Naive thymus-derived CD4-positive, alpha-beta T cell (primary cell): ENCODE data around the gene NKAPD1. TPM values are rescaled to one million over a fixed set of nuclear protein-coding genes. Genes with fewer than 3 reads are reported as not detected.
"Not testable (repeated sequence)": the region's sequence is repeated elsewhere in the genome, so short reads cannot be mapped to it uniquely, and the experiment has no call there.

Experiments
- ATAC-seq: fragments of 150-1000 bp; cut with Tn5 transposase; 2 replicates; pipeline ENCODE4 v1.10.0; 2021; ENCODE audit warnings: mild to moderate bottlenecking, moderate library complexity
- CTCF ChIA-PET: fragments of 350-600 bp; sonication (Branson Sonifier 250); formaldehyde crosslinking; loops from one replicate; lab custom pipeline; 2021; ENCODE audit warnings: antibody characterized with exemption; lab: Charles Lee
- POLR2A ChIA-PET: fragments of 350-600 bp; sonication (Branson Sonifier 250); formaldehyde crosslinking; loops from one replicate; lab custom pipeline; 2021; ENCODE audit warnings: antibody characterized with exemption, inconsistent platforms; lab: Charles Lee
- DNase-seq, 9 donors: peaks; one replicate each; pipeline versions ENCODE4 v3.0.0 to v3.0.0-alpha.2; 2020 to 2022; ENCODE audit warnings: mixed read lengths in 1 of 9
- H3K27ac ChIP-seq: one replicate; pipeline ENCODE4 v1.7.0; 2013; ENCODE audit warnings: mild to moderate bottlenecking, low read depth, low read length, moderate library complexity
- H3K27me3 ChIP-seq, 2 donors: one replicate each; pipeline ENCODE4 v1.7.0; 2013; ENCODE audit warnings: low read length in 2 of 2, mild to moderate bottlenecking in 2 of 2, moderate library complexity in 2 of 2; ENCODE audit not compliant: control insufficient read depth in 2 of 2, insufficient read depth in 2 of 2
- H3K36me3 ChIP-seq, 3 experiments: 1 replicate in 2 of 3; 2 replicates in 1 of 3; pipeline ENCODE4 v1.7.0; 2013; ENCODE audit warnings: low read length in 3 of 3, mild to moderate bottlenecking in 3 of 3, moderate library complexity in 1 of 3; ENCODE audit not compliant: insufficient read depth in 3 of 3, control insufficient read depth in 2 of 3
- H3K4me1 ChIP-seq, 2 donors: one replicate each; pipeline ENCODE4 v1.7.0; 2013; ENCODE audit warnings: low read length in 2 of 2, mild to moderate bottlenecking in 2 of 2, moderate library complexity in 1 of 2; ENCODE audit not compliant: control insufficient read depth in 2 of 2, insufficient read depth in 2 of 2
- H3K4me3 ChIP-seq: 2 replicates; pipeline ENCODE4 v1.7.0; 2013; ENCODE audit warnings: mild to moderate bottlenecking, low read length
- H3K9me3 ChIP-seq, 3 experiments: 1 replicate in 2 of 3; 2 replicates in 1 of 3; pipeline ENCODE4 v1.7.0; 2013; ENCODE audit warnings: low read length in 3 of 3; ENCODE audit not compliant: control insufficient read depth in 2 of 3
- H3K27ac Mint-ChIP-seq, 9 donors: one replicate each; pipeline ENCODE4 v1.8.0; 2020 to 2022; ENCODE audit warnings: mixed read lengths in 9 of 9, mild to moderate bottlenecking in 8 of 9, moderate library complexity in 5 of 9, inconsistent platforms in 2 of 9
- H3K27me3 Mint-ChIP-seq, 5 donors: one replicate each; pipeline ENCODE4 v1.8.0; 2021 to 2022; ENCODE audit warnings: mixed read lengths in 5 of 5, mild to moderate bottlenecking in 1 of 5
- H3K36me3 Mint-ChIP-seq, 5 donors: one replicate each; pipeline ENCODE4 v1.8.0; 2020 to 2022; ENCODE audit warnings: mixed read lengths in 5 of 5, mild to moderate bottlenecking in 3 of 5, inconsistent platforms in 1 of 5
- H3K4me1 Mint-ChIP-seq, 7 donors: one replicate each; pipeline ENCODE4 v1.8.0; 2020 to 2022; ENCODE audit warnings: mixed read lengths in 7 of 7, mild to moderate bottlenecking in 3 of 7, inconsistent platforms in 1 of 7
- H3K4me3 Mint-ChIP-seq, 10 donors: one replicate each; pipeline ENCODE4 v1.8.0; 2020 to 2022; ENCODE audit warnings: mild to moderate bottlenecking in 10 of 10, mixed read lengths in 10 of 10, moderate library complexity in 6 of 10, inconsistent platforms in 2 of 10
- H3K9me3 Mint-ChIP-seq, 11 donors: one replicate each; pipeline ENCODE4 v1.8.0; 2020 to 2022; ENCODE audit warnings: mixed read lengths in 11 of 11, mild to moderate bottlenecking in 4 of 11, inconsistent platforms in 1 of 11, moderate library complexity in 1 of 11
- intact Hi-C, 2 donors: fragments of 100-400 bp; cut with micrococcal nuclease; formaldehyde crosslinking; loops; one replicate each; pipeline ENCODE4 v1.15.1; 2023
- polyA plus RNA-seq, 2 donors: library from polyadenylated mRNA; unstranded; fragments of 300-500 nt; fragmentation: Illumina TruSeq; gene quantifications; one replicate each; pipeline ENCODE4 v1.2.3, GENCODE V29; 2021
- total RNA-seq, 6 experiments: library from RNA in 5 of 6; stranded (reverse) in 5 of 6; gene quantifications; 1 replicate in 5 of 6; 2 replicates in 1 of 6; pipeline ENCODE4 v1.2.3 and lab custom pipeline; 2021 to 2026

NKAPD1 gene
- total and polyA plus RNA-seq, 7 experiments from 2014 or later, result 9.2 to 22.9 (median 14.1) TPM

DNA sequence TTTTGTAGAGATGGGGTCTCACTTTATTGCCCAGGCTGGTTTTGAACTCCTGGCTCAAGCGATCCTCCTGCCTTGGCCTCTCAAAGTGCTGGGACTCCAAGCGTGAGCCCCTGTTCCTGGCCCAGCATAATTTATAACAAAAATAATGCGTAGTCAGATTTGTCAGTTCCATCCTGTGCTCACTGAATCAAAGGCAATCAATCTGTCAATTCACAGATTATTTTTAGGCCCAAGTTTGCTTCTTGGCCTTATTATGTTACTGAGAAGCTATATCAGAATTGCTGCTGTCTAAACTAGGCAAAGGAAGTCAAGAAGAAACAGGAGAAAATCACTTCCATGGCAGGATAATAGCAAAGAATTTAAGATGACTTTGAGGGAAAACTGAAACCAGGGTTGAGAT lies 40.2 kb upstream of the NKAPD1 start:
- DNase-seq, result no peak
- Histone ChIP-seq H3K27ac (no peak overlapping the region), H3K36me3 (peaks cover 0 to 38% (median 5%) of the 10 kb centered on the region in 3 experiments), H3K27me3 (no peaks in the 10 kb centered on the region), H3K9me3 (no peaks in the 10 kb centered on the region), H3K4me1 (no peaks in the 10 kb centered on the region), H3K4me3 (no peak overlapping the region)
- intact Hi-C loops, result no loop called here
- POLR2A ChIA-PET, result interaction anchor here (0.6 to 0.9 kb wide), 2 partner anchors 10 to 40 kb away, joined by 3 to 4 read pairs; partner anchors contain the start of gene PIH1D2
- peaks cover 0 to 11% (median 3%) of the 10 kb centered on the region in 7 donors for H3K4me1 Mint-ChIP-seq
- ATAC-seq, result no peak
- H3K4me3 Mint-ChIP-seq, result no peak overlapping the region
- H3K27ac Mint-ChIP-seq, result no peak overlapping the region
- CTCF ChIA-PET, result no interaction called here
- no peaks in the 10 kb centered on the region for H3K27me3 Mint-ChIP-seq
- H3K9me3 Mint-ChIP-seq, result no peaks in the 10 kb centered on the region
- H3K36me3 Mint-ChIP-seq, result peaks cover 6 to 42% (median 19%) of the 10 kb centered on the region in 5 donors

- intact Hi-C loops, result no loop called here
- Mint-ChIP-seq H3K9me3 (no peaks in the 10 kb centered on the region), H3K4me3 (no peak overlapping the region), H3K27me3 (no peaks in the 10 kb centered on the region), H3K36me3 (peaks cover 4 to 50% (median 22%) of the 10 kb centered on the region in 5 donors), H3K4me1 (peaks cover 0 to 20% (median 5%) of the 10 kb centered on the region in 7 donors), H3K27ac (no peak overlapping the region)
- DNase-seq (no peak), ATAC-seq (no peak)
- ChIA-PET POLR2A (no interaction called here), CTCF (no interaction called here)
- no peaks in the 10 kb centered on the region for H3K9me3 ChIP-seq
- no peak overlapping the region for H3K27ac ChIP-seq
- no peak overlapping the region for H3K4me3 ChIP-seq
- H3K27me3 ChIP-seq, result no peaks in the 10 kb centered on the region
- peaks cover 8 to 44% (median 13%) of the 10 kb centered on the region in 3 experiments for H3K36me3 ChIP-seq
- no peaks in the 10 kb centered on the region for H3K4me1 ChIP-seq
Observed at GRCh38 chr11:112037527-112037926, 36.6 kb upstream of the NKAPD1 start.

DNA sequence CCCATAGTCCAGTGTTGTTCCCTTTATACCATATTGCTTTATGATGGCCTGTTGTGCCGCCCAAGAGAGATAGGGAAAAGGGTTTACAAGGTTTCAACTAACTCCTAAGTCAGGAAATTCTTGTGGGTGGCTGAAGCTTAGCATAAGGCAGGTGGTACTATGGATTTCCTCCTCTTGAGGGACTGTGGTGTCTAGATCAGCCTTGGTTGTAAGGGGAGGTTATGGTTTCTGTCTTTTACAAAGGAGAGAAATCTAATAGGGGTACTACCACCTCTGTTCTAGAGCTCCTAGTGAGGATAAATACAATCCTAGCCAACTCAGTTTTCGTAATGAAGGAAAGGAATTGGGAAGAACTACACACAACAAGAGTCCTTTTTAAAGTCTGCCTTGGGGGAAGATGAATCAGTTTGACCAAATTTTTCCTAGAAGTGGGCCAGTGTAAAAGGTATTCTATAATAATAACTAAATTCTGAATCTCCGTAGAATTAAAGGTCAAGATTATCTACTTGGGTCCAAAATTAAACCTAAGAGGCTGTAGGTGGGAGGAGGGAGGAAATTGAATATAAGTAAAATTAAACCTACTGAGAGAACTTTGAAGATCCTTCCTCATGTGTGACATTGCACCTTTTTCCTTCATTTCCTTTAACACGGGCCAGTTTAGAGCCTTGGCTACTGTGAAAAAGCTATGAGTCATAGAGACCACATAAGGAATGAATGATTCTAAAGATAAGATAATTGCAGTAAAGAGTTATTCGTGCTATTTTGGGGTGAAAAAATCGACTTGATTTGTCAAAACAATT lies 31.7 kb upstream of the NKAPD1 start:
- H3K36me3 ChIP-seq, result peaks cover 13 to 58% (median 21%) of the 10 kb centered on the region in 3 experiments
- peaks cover 0 to 20% (median 5%) of the 10 kb centered on the region in 7 donors for H3K4me1 Mint-ChIP-seq
- ATAC-seq (no peak), DNase-seq (no peak)
- intact Hi-C loops, result no loop called here
- no peaks in the 10 kb centered on the region for H3K27me3 ChIP-seq
- H3K27ac Mint-ChIP-seq, result peak overlapping the region in 2 of 9 donors; percentile 27 to 52
- H3K27me3 Mint-ChIP-seq, result no peaks in the 10 kb centered on the region
- H3K9me3 Mint-ChIP-seq, result no peaks in the 10 kb centered on the region
- peaks cover 13 to 64% (median 48%) of the 10 kb centered on the region in 5 donors for H3K36me3 Mint-ChIP-seq
- H3K4me3 ChIP-seq, result no peak overlapping the region
- no peak overlapping the region for H3K4me3 Mint-ChIP-seq
- H3K9me3 ChIP-seq, result no peaks in the 10 kb centered on the region
- no peaks in the 10 kb centered on the region for H3K4me1 ChIP-seq
- CTCF ChIA-PET, result interaction anchor here (1.1 kb wide), 1 partner anchor 110 kb away, joined by 5 read pairs; no protein-coding TSS in a partner anchor
- H3K27ac ChIP-seq, result no peak overlapping the region
- POLR2A ChIA-PET, result interaction anchor here (0.6 kb wide), 1 partner anchor 13 kb away, joined by 3 read pairs; no protein-coding TSS in a partner anchor

- Histone ChIP-seq H3K4me1 (no peaks in the 10 kb centered on the region), H3K27ac (no peak overlapping the region), H3K9me3 (no peaks in the 10 kb centered on the region), H3K36me3 (peaks cover 13 to 52% (median 21%) of the 10 kb centered on the region in 3 experiments), H3K27me3 (no peaks in the 10 kb centered on the region), H3K4me3 (no peak overlapping the region)
- no peak for DNase-seq
- H3K4me1 Mint-ChIP-seq, result peaks cover 0 to 20% (median 5%) of the 10 kb centered on the region in 7 donors
- H3K27ac Mint-ChIP-seq, result no peak overlapping the region
- ATAC-seq, result no peak
- H3K4me3 Mint-ChIP-seq, result no peak overlapping the region
- H3K27me3 Mint-ChIP-seq, result no peaks in the 10 kb centered on the region
- ChIA-PET CTCF (no interaction called here), POLR2A (interaction anchor here (0.6 kb wide), 1 partner anchor 12 kb away, joined by 3 read pairs; no protein-coding TSS in a partner anchor)
- no peaks in the 10 kb centered on the region for H3K9me3 Mint-ChIP-seq
- peaks cover 14 to 70% (median 51%) of the 10 kb centered on the region in 5 donors for H3K36me3 Mint-ChIP-seq
- intact Hi-C loops, result no loop called here
Observed at GRCh38 chr11:112042961-112043304, 31.2 kb upstream of the NKAPD1 start.

DNA sequence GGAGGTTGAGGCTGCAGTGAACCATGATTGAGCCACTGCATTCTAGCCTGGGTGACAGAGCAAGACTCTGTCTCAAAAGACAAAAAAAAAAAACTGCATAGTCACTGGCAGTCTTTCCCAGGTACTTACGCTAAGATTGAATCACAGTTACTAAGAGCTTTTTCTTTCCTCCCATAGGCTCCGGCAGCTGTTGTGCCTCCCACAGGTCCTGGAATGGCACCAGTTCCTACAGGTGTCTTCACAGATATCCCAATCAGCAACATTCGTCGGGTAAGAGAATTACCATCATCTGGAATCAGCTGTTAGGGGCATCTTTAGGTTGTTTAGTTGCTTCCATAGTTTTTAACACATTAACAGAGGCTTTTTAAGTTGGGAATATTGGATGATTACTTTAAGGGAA lies 29.1 kb upstream of the NKAPD1 start:
- peaks cover 5 to 39% (median 12%) of the 10 kb centered on the region in 3 experiments for H3K36me3 ChIP-seq
- Mint-ChIP-seq H3K4me1 (peaks cover 0 to 29% (median 12%) of the 10 kb centered on the region in 7 donors), H3K27me3 (no peaks in the 10 kb centered on the region), H3K36me3 (peaks cover 18 to 76% (median 47%) of the 10 kb centered on the region in 5 donors), H3K4me3 (no peak overlapping the region), H3K9me3 (no peaks in the 10 kb centered on the region), H3K27ac (peak overlapping the region in 1 of 9 donors; percentile 31)
- no peak overlapping the region for H3K4me3 ChIP-seq
- DNase-seq, result no peak
- no peaks in the 10 kb centered on the region for H3K4me1 ChIP-seq
- ChIA-PET POLR2A (no interaction called here), CTCF (no interaction called here)
- H3K27ac ChIP-seq, result no peak overlapping the region
- no peaks in the 10 kb centered on the region for H3K9me3 ChIP-seq
- no peaks in the 10 kb centered on the region for H3K27me3 ChIP-seq
- intact Hi-C loops, result no loop called here
- no peak for ATAC-seq

- H3K36me3 ChIP-seq, result peaks cover 5 to 38% (median 14%) of the 10 kb centered on the region in 3 experiments
Observed at GRCh38 chr11:112046647-112047046, 27.5 kb upstream of the NKAPD1 start.

More at GRCh38 chr11:112046647-112047046, 27.5 kb upstream of the NKAPD1 start:
- peaks cover 18 to 78% (median 46%) of the 10 kb centered on the region in 5 donors for H3K36me3 Mint-ChIP-seq
- H3K27ac Mint-ChIP-seq, result peak overlapping the region in 1 of 9 donors; percentile 79
- H3K4me3 Mint-ChIP-seq, H3K27me3 Mint-ChIP-seq, intact Hi-C loops, H3K9me3 ChIP-seq, CTCF ChIA-PET, ATAC-seq, DNase-seq, H3K27ac ChIP-seq, H3K9me3 Mint-ChIP-seq, H3K27me3 ChIP-seq, H3K4me1 ChIP-seq, POLR2A ChIA-PET, H3K4me3 ChIP-seq: not testable (repeated sequence)
- H3K4me1 Mint-ChIP-seq, result peaks cover 0 to 26% (median 12%) of the 10 kb centered on the region in 7 donors
